HPDE6-E6E7 (cell line): ENCODE measurements around the gene CDCA7L.

ENCODE experiments used
- DNase-seq: peaks from one replicate; pipeline ENCODE4 v3.0.0; 2011; ENCODE audit warnings: missing footprints; ENCODE audit errors: extremely low spot score

The CDCA7L gene

GRCh38 chr7:21945454-21946221 is at the start of gene CDCA7L:
Gene CDCA7L, minus strand, starts transcription at chr7:21945899. Its CDS starts 95 bp downstream, at chr7:21945804.
- DNase-seq, result peak; percentile 70

GRCh38 chr7:21986096-21986495 is 40.4 kb upstream of the CDCA7L start:
- no peak for DNase-seq

DNA sequence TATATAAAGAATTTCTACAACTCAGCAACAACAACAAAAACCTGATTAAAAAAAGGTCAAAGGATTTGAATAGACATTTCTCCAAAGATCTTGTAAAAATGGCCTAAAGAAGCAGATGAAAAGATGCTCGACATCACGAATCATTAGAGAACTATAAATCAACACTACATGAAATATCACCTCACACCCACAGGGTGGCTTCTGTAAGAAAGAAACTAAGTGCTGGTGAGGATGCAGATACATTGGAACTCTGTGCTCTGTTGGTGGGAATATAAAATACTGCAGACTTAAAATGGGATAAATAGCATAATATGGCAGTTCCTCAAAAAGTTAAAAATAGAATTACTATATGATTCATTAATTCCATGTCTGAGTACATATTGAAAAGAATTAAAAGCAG is 38.3 kb upstream of the CDCA7L start:
- no peak for DNase-seq

- DNase-seq, result no peak
These were observed 37.4 kb upstream of the CDCA7L start for GRCh38 chr7:21983056-21983455.

- no peak for DNase-seq
These were observed 35.8 kb upstream of the CDCA7L start for GRCh38 chr7:21981524-21981923.

DNA sequence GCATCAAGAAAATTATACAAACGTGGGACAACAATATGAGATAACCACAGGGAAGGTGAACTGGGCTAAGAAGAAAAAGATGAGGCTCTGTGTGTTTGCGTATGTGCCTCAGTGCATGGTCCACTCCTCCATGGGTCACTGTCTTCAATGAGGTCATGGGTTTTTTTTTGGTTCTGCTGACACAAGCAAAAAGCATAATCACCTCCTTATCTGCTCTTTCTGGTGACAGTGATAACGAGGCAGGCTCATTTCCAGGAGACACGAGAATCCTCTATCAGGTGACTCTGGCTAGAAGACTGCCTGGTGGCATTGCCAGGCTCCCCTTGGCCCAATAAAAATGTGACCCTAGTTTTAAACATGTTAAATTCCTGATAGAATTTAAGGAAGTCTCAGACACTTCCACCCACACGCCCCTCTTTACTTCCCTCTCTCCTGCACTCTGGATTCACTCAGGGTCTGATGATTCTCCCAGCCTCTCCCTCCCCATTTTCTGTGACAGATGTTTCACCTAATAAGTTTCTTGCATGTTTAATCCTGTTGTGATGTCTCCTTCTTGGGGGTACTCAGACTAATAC is 35.3 kb upstream of the CDCA7L start:
- no peak for DNase-seq

GRCh38 chr7:21972397-21972784 is 26.7 kb upstream of the CDCA7L start:
- no peak for DNase-seq

GRCh38 chr7:21971780-21972396 is 26.2 kb upstream of the CDCA7L start:
- DNase-seq, result no peak

- no peak for DNase-seq
These were observed 24.1 kb upstream of the CDCA7L start for GRCh38 chr7:21969822-21970221.

GRCh38 chr7:21967598-21968003 is 21.9 kb upstream of the CDCA7L start:
- no peak for DNase-seq

DNA sequence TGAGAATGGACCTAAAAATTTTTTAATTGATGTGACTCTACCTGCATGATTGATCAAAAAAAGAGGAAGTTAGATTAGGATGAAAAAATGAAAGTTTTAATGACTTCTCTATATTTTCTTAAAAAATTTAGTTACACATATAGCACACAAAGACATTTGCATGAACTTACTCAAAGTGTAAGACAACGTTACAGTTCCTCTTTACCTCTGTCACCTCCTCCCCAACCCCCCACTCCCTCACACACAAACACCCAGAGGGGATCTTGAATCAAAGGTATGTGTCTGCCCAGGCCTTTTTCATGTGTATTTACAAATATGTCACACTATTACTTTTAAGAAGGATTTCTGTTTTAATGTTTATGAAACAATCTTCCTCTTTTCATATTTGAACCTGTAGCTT is 20.6 kb upstream of the CDCA7L start:
- DNase-seq, result no peak

DNA sequence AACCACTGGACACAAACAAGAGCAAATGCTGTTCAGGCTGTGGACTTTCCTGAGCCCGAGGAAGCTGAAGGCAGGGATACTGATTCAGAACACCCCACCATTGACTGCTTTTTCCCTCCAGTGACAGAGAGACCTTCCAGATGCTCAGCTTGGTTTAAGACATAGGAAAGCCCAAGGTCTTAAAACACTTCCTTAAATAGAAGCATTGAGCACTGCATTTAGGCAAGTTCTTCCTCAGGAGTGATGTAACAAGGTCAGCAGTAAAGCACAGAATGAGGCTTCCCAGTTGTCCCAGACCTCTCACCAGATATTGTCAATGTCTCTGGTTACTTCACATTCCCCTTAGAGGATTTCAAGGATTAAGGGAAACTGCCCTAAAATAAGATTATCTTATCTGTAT is 19.6 kb upstream of the CDCA7L start:
- DNase-seq, result no peak

- DNase-seq, result no peak
These were observed 17.0 kb upstream of the CDCA7L start for GRCh38 chr7:21962677-21963076.

DNA sequence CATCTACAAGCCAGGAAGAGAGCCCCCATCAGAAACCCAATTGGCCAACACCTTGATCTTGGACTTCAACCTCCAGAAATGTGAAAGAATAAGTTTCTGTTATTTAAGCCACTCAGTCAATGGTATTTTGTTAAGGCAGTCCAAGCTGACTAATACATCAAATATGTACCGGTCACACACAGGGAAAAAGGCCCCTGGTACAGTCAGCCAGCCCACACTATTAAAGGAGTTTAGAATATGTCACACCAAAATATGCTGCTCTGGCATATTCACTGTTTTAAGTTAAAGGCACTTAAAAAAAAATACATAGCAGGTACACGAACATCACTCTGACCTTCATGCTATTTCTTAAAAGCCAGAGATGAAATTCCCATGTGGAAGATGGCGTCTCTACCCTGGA is 15.2 kb upstream of the CDCA7L start:
- DNase-seq, result peak; percentile 41

- DNase-seq, result no peak
These were observed 13.7 kb upstream of the CDCA7L start for GRCh38 chr7:21959387-21959776.

- no peak for DNase-seq
These were observed 8.1 kb upstream of the CDCA7L start for GRCh38 chr7:21953781-21954180.

DNA sequence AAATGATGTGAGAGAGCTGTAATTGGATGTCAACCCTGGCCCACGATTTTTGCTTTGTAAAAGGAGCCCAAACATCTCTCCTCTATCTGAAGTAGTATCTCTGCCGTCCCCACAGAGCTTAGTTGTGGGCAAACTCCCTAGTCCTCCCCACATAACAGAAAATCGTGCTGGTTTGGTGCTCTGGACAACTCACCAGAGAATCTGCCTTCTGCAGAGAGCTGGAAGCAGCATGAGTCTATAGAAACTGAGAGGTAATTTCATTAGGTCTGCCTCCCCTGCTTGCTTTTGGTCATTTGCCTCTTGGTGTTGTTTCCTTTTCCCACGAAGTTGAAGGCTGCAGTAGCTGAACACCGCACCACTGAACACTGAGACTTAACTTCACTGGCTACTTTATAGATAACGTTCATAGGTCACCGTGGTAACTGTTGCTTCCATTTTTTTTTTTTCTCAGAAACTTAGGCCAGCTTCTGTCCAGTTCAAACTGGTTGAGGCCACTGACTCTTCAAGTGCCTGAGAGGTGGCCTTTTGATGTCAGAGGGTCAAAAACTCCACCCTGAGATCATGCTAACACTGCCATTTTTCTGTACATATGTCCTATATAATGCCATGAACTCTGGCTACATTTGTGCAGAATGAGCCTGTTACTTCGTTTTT is 3.3 kb upstream of the CDCA7L start:
- DNase-seq, result no peak

DNA sequence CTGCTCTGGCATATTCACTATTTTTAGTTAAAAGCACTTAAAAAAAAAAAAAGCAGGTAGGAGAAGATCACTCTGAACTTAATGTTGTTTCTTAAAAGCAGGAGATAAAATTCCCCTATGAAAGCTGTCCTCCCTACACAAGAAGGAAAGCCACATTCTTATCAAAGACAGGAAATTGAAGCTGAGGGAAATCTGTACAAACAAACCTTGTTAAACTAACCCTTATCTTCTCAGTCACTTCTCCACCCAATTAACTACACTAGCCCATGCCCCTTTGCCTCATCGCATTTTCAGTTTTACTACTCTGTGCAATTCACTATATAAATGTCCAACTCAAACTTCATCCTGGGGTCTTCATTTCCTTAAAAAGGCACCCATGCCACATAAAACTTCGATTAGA is 2.7 kb upstream of the CDCA7L start:
- DNase-seq, result no peak

GRCh38 chr7:21947946-21948345 is 2.2 kb upstream of the CDCA7L start:
- DNase-seq, result no peak

GRCh38 chr7:21947056-21947455 is 1.4 kb upstream of the CDCA7L start:
- no peak for DNase-seq

DNA sequence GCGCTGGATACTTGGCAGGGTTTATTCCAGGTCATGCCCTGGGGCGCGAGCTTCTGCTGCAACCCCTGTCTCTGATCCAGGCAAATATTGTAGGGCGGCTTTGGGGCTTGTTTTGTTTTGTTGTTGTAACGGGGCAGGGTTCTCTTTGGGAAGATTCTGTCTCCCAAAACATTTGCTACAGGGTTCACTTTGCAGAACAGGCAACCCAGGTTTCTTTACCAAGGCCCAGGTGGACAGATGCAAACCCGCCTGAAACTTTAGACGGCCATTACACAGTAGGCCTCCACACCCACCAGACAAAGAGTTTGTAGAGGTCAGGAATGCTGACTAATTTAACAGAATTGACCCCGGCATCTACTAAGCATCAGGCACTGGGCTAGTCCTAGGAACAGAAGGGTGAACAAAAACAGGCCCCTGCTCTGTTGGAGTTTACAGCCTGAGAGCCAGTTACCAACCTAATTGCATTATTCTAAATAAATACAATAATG is 567 bp upstream of the CDCA7L start:
- peak; percentile 52 for DNase-seq

- peak; percentile 53 for DNase-seq
These were observed 864 bp downstream of the CDCA7L start for GRCh38 chr7:21944616-21945453.
